Left forelimb (tissue), 1 donor: ENCODE data around the gene TCP1.
"Not testable (repeated sequence)": the region's sequence is repeated elsewhere in the genome, so short reads cannot be mapped to it uniquely, and the experiment has no call there.

ENCODE experiments used
- DNase-seq: peaks from one replicate; pipeline ENCODE4 v3.0.0-alpha.2; 2018; ENCODE audit warnings: low spot score

TCP1 gene

GRCh38 chr6:159817951-159818739 is 28.7 kb upstream of the TCP1 start:
- no peak for DNase-seq

GRCh38 chr6:159816775-159817174 is 27.4 kb upstream of the TCP1 start:
- not testable (repeated sequence) for DNase-seq

DNA sequence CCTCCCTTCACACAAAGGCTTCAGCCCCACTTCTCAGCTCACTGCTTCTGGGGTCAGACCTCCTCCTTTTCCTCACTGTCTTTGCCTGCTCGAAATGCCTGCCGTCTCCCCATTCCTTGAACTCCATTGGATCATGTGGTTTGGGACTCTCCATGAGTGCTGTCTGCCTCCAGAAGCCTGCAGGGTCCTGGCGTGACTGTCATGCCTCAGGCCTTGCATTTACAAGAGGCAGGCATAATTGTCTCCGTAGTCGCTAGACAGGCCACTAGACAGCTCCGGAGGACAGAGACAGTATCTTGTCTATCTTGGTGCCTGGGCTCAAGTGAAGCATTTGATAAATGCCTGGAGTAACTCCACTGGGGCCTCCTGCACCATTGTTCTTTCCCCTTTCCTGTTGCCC is 26.0 kb upstream of the TCP1 start:
- no peak for DNase-seq

DNA sequence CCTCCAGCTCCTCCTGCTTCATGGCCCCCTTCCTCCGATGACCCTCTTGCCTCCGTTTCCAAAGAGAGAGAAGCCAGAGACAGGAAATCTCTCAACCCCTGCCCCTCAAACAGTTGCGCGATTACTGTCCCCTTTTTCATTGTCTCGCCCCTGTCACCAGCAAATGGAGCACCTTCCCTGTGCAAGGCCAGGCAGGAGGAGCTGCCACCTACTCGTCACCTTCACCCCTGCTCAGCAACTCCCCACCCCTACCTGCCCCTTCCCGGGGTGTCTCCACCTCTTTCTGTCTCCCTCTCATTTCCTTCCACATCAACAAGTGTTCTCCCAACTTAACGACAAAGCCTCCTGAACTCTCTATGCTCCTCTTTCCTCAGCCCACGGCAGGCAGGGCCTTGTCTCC is 24.4 kb upstream of the TCP1 start:
- DNase-seq = no peak

DNA sequence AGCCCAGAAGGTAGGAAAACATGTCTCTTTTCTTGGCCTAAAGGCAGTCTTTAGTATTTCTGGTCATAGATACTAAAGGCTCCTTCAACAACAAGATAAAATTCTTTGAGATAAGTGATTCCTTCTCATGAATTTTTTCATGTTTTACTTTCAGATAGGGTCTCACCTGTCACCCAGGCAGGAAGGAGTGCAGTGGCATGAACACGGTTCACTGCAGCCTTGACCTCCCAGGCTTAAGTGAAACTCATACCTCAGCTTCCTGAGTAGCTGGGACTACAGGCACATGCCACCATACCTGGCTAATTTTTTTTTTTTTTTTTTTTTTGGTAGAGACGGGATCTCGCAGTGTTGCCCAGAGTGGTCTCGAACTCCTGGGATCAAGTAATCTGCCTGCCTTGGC is 19.7 kb upstream of the TCP1 start:
- DNase-seq = no peak

- no peak for DNase-seq
Measured at GRCh38 chr6:159808647-159809046, 19.2 kb upstream of the TCP1 start.

GRCh38 chr6:159807150-159807858 is 17.9 kb upstream of the TCP1 start:
- DNase-seq = no peak

DNA sequence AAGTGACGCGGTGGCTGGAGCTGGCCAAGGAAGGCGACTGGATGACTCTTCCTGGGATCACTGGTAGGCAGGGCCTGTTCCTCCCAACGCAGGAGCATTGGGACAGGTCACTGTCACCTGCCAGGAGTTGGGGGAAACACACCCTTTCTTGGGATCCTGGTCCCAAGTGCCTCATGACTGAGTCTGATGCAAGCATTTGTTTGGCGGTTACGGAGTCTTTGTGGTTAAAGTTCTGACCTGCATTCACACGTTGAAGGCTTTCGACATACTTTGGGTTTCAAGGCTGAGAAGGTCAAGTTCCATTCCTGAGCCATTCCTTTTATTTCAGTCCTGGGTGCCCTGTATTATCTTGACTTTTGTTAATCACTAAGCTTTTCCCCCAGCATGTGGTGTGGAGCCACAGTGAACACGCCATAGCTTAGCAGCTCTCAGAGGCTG is 16.6 kb upstream of the TCP1 start:
- no peak for DNase-seq

GRCh38 chr6:159805440-159806020 is 16.1 kb upstream of the TCP1 start:
- no peak for DNase-seq

- DNase-seq = no peak
Measured at GRCh38 chr6:159804504-159804903, 15.1 kb upstream of the TCP1 start.

DNA sequence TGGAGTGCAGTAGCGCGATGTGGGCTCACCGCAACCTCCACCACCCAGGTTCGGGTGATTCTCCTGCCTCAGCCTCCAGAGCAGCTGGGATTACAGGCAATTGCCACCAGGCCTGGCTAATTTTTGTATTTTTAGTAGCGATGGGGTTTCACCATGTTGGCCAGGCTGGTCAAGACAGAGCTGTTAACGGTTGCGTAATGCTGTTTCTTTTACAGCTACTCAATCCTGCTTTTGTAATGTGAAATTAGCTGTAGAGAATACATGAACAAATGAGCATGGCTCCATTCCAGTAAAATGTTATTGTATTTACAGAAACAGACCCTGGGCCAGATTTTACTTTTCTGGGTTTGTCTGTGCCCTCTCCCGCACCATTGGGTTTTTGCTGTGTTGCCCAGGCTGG is 12.5 kb upstream of the TCP1 start:
- DNase-seq = no peak

GRCh38 chr6:159800141-159800865 is 10.9 kb upstream of the TCP1 start, which contains the start of gene PNLDC1:
Gene PNLDC1 (plus strand): TSS chr6:159800276. CDS start chr6:159800308, 32 bp downstream.
- DNase-seq = no peak

DNA sequence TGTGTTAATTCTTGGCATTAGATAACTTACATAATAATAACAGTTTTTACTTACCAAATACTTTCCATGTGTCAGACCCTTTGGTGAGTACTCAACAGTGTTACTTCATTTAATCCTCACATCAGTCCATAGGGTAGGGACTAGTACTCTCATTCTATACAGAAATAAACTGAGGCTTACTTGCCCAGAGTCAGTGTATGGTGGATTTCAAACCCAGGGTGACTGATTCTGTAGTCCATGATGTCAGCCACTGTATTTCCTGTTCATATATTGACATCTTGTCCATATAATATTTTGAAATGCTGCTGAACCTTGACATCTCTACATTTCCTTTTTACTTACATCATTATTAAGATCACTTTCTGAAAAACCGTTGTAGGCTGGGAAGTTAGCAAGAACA is 8.2 kb upstream of the TCP1 start:
- no peak for DNase-seq

DNA sequence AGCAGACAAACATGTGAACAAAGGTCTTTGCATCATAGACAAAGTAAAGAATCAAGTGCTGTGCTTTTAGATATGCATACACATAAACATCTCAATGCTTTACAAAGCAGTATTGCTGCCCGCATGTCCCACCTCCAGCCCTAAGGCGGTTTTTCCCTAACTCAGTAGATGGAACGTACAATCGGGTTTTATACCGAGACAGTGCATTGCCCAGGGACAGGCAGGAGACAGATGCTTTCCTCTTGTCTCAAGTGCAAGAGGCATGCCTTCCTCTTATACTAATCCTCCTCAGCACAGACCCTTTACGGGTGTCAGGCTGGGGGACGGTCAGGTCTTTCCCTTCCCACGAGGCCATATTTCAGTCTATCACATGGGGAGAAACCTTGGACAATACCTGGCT is 5.6 kb upstream of the TCP1 start:
- not testable (repeated sequence) for DNase-seq

GRCh38 chr6:159790956-159791598 is 1.7 kb upstream of the TCP1 start:
- DNase-seq = no peak

DNA sequence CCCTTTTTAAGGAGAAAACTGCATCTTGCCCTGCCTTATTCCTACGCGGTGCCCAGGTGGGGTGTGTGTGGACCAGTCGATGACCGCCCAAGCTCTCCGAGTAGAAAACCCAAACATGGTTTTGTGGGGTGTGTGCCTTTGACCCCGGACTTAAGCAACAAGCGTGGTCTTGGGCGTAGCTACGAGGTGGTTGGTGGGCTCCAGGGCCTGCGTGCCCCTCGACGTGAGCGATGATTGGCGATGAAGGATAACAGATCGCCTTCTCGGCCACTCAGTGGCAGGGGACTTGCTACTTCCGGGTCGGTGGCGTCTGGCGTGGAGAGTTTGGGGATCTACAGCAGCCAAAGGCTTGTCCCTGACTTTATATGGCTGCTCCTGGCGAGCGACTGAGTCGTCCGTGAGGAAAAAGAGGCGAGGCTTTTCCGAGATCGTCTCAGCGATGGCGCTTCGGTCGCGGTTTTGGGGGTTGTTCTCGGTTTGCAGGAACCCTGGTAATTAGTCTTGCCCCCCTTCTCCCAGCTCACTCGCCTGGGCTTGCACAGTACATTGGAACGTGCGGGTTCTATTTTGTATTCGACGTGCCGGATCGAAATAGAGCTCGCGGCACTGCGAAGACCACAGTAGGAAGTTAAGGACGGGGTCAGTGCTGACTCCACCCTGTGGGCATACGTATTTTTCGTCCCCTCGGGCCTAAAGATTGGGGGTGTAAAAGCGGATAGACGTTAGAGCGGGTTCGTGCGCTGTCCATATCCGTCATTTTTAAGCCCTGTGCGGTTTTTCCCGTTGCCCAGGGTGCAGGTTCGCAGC is 950 bp upstream of the TCP1 start, which contains the start of gene MRPL18:
Gene MRPL18, plus strand, starts transcription at position 319 of the 807 bp plus-strand sequence. Its CDS starts 121 bp downstream, at position 440.
- DNase-seq = peak; percentile 95

GRCh38 chr6:159788753-159789376 is 537 bp downstream of the TCP1 start:
- DNase-seq = no peak

- DNase-seq = no peak
Measured at GRCh38 chr6:159788276-159788675, 1.1 kb downstream of the TCP1 start.

DNA sequence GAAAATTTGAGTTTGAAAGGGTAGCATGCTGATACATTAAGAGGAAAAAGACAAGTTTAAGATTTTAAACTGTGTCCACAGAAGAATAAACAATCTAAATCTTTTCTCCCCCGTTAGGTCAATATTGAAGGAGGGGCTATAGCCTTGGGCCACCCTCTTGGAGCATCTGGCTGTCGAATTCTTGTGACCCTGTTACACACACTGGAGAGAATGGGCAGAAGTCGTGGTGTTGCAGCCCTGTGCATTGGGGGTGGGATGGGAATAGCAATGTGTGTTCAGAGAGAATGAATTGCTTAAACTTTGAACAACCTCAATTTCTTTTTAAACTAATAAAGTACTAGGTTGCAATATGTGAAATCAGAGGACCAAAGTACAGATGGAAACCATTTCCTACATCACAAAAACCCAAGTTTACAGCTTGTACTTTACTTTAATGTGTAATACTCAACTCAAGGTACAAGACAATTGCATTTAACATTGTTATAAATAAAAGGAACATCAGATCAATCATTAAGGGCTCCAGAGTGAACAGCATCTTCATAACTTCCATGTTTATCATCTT is 10.8 kb downstream of the TCP1 start:
- DNase-seq = no peak

GRCh38 chr6:159778131-159778530 is 11.3 kb downstream of the TCP1 start:
- DNase-seq = no peak
